DND-41 (cell line): ENCODE measurements around the gene MCFD2.

Experiments used
- ATAC-seq: fragments of 200-7000 bp; cut with Tn5 transposase; 3 replicates; pipeline ENCODE4 v1.9.1; 2021; ENCODE audit warnings: low read depth; ENCODE audit not compliant: insufficient read depth
- DNase-seq: peaks from one replicate; pipeline ENCODE4 v3.0.0-alpha.2; 2020
- H2AFZ ChIP-seq: 2 replicates; pipeline ENCODE4 v1.6.0; 2012; ENCODE audit warnings: low read depth, low read length
- H3K27ac ChIP-seq: 2 replicates; pipeline ENCODE4 v1.5.1; 2012; ENCODE audit warnings: low read length, inconsistent platforms
- H3K27me3 ChIP-seq: fragments of 200-600 bp; sonication (generic); 2 replicates; pipeline ENCODE4 v1.6.0; 2012; ENCODE audit warnings: low read length, mild to moderate bottlenecking, inconsistent platforms; ENCODE audit not compliant: insufficient read depth, poor library complexity
- H3K36me3 ChIP-seq: 2 replicates; pipeline ENCODE4 v1.5.1; 2012; ENCODE audit warnings: low read length, inconsistent platforms; ENCODE audit not compliant: insufficient read depth
- H3K4me1 ChIP-seq: 2 replicates; pipeline ENCODE4 v1.5.1; 2012; ENCODE audit warnings: mild to moderate bottlenecking, low read length; ENCODE audit not compliant: insufficient read depth
- H3K4me2 ChIP-seq: 2 replicates; pipeline ENCODE4 v1.6.0; 2012; ENCODE audit warnings: mild to moderate bottlenecking, moderate library complexity, low read length, inconsistent platforms; ENCODE audit not compliant: insufficient read depth
- H3K4me3 ChIP-seq, 2 experiments: fragments of 200-600 bp in 1 of 2; shearing (Covaris generic) in 1 of 2; 2 replicates each; pipeline ENCODE4 v1.5.1; 2012 to 2016; ENCODE audit warnings: inconsistent platforms in 2 of 2, low read length in 2 of 2, mild to moderate bottlenecking in 2 of 2, low read depth in 1 of 2, moderate library complexity in 1 of 2
- H3K79me2 ChIP-seq: 2 replicates; pipeline ENCODE4 v1.6.0; 2012; ENCODE audit warnings: low read length, inconsistent platforms; ENCODE audit not compliant: insufficient read depth
- H3K9ac ChIP-seq: 2 replicates; pipeline ENCODE4 v1.6.0; 2012; ENCODE audit warnings: low read depth, mild to moderate bottlenecking, inconsistent platforms, low read length, moderate library complexity
- H3K9me3 ChIP-seq: 2 replicates; pipeline ENCODE4 v1.5.1; 2012; ENCODE audit warnings: low read length, moderate library complexity, mild to moderate bottlenecking, inconsistent platforms; ENCODE audit not compliant: insufficient read depth, severe bottlenecking
- H4K20me1 ChIP-seq: 2 replicates; pipeline ENCODE4 v1.6.0; 2012; ENCODE audit warnings: low read length; ENCODE audit not compliant: insufficient read depth
- CTCF ChIP-seq: IDR thresholded peaks from 2 replicates; pipeline ENCODE4 v1.5.1; 2012; ENCODE audit warnings: borderline replicate concordance, low read length, moderate library complexity, mild to moderate bottlenecking; ENCODE audit not compliant: poor library complexity, severe bottlenecking; ENCODE audit errors: extremely low read depth
- EZH2 ChIP-seq: IDR thresholded peaks from 3 replicates; pipeline ENCODE4 v1.6.1; 2012; ENCODE audit warnings: borderline replicate concordance, low read depth, mild to moderate bottlenecking, moderate library complexity, low read length, inconsistent platforms; ENCODE audit not compliant: severe bottlenecking

The MCFD2 gene

DNA sequence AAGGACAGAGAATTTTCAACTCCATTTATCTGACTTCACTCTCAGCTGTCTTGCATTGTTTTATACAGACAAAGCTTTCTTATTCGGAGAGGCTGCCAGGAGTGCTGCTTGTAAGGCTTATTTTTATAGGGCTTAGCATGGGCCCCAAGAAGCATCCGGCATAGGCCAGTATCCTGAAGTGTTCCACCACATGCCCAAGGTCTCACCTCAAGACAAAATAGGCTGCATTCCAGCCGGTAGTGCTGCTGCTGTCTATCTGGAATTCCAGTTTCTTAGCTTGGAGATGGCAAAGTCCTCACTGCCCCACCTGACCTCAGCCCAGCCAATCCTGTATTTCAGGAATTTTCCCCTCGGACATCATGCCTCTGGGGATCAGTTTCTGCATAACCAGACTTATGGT is 47.6 kb upstream of the MCFD2 start:
- H3K27me3 ChIP-seq: no peaks in the 10 kb centered on the region
- peaks cover 44% of the 10 kb centered on the region for H4K20me1 ChIP-seq
- H3K4me1 ChIP-seq: no peaks in the 10 kb centered on the region
- ATAC-seq (no peak), DNase-seq (no peak)
- H3K4me3 ChIP-seq: no peak overlapping the region
- H3K9me3 ChIP-seq: no peaks in the 10 kb centered on the region
- H3K9ac ChIP-seq: no peak overlapping the region
- TF ChIP-seq CTCF: no peak
- TF ChIP-seq EZH2: no peak
- H2AFZ ChIP-seq: no peak overlapping the region
- no peak overlapping the region for H3K4me2 ChIP-seq
- peaks cover 70% of the 10 kb centered on the region for H3K36me3 ChIP-seq
- peaks cover 71% of the 10 kb centered on the region for H3K79me2 ChIP-seq
- H3K27ac ChIP-seq: peak overlapping the region; percentile 41; the same call in 1 of the 2 replicates

DNA sequence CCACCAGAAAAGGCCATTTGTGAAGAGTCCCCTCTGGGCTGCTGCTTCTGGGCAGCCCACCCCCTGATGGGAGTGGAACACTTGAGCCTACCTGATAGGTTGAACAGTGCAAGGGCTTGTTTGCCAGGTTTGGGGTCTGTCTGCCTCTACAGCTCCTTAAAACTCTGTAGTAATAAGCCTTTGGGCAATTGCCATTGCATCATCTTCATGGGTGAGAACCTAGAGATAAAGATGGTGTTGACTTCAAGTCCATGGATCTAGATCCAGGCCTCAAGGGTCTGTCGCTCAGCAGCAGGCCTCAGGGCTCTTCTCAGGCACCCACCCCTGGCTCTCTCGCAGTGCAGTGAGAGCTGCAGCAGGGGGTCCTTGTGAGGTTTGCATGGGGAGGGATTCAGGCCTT is 47.1 kb upstream of the MCFD2 start:
- TF ChIP-seq CTCF: no peak
- TF ChIP-seq EZH2: no peak

DNA sequence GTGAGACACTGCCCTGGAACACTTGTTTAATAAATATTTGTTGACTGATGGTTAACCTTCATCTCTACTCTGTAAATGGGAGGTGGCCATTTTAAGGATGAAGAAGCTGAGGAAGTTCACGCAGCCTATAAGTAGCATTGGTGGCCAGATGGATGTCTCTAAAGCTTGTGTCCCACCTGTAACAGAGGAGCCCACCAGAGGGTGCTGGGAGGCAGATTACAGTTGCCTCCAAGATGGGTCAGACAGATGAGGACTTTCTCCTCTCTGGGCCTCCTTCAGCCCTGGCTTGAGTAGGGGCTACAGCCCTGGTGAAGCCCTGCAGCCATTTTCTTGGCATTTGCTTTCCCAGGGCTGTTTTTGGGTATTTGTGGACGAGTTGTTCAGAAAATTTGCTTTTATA is 45.0 kb upstream of the MCFD2 start:
- Histone ChIP-seq H3K4me2 (no peak overlapping the region), H3K36me3 (peaks cover 90% of the 10 kb centered on the region), H2AFZ (no peak overlapping the region), H3K9me3 (no peaks in the 10 kb centered on the region), H3K27me3 (no peaks in the 10 kb centered on the region), H4K20me1 (peaks cover 56% of the 10 kb centered on the region), H3K9ac (no peak overlapping the region), H3K79me2 (peaks cover 62% of the 10 kb centered on the region), H3K27ac (no peak overlapping the region), H3K4me3 (no peak overlapping the region), H3K4me1 (no peaks in the 10 kb centered on the region)
- ATAC-seq: no peak; the same call in 2 of the 3 replicates
- DNase-seq: no peak
- TF ChIP-seq CTCF: no peak

More for the DNA sequence above, 47.1 kb upstream of the MCFD2 start:
- Histone ChIP-seq H3K9me3 (no peaks in the 10 kb centered on the region), H3K4me1 (no peaks in the 10 kb centered on the region), H3K4me2 (no peak overlapping the region), H3K79me2 (peaks cover 69% of the 10 kb centered on the region), H3K27ac (peak overlapping the region; percentile 41; the same call in 1 of the 2 replicates), H3K36me3 (peaks cover 70% of the 10 kb centered on the region), H3K4me3 (no peak overlapping the region), H3K27me3 (no peaks in the 10 kb centered on the region), H2AFZ (no peak overlapping the region), H4K20me1 (peaks cover 44% of the 10 kb centered on the region), H3K9ac (no peak overlapping the region)
- DNase-seq: no peak
- ATAC-seq: no peak
